ENCODE measurements around the gene ITGAD.

ITGAD gene

DNA sequence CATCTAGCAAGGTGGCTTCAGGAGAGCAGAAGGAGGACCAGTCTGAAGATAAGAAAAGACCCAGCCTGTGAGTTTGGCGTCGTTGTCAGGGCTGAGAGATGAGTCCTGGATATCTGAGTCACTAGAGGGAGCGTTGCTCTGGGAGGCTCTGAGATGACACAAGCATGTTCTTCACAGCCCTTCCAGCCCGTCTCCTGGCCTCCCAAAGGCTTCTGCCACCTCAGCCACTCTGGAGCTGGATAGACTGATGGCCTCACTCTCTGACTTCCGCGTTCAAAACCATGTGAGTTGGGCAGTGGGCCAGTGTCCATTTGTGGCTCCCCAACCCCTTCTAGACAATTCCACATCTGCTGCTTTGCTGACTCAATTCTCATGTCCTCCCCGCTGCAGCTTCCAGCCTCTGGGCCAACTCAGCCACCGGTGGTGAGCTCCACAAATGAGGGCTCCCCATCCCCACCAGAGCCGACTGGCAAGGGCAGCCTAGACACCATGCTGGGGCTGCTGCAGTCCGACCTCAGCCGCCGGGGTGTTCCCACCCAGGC lies 81.1 kb downstream of the ITGAD start:
- no peak for DNase-seq (ENCODE audit: low read depth in 2 of 2, low spot score in 1 of 2)

DNA sequence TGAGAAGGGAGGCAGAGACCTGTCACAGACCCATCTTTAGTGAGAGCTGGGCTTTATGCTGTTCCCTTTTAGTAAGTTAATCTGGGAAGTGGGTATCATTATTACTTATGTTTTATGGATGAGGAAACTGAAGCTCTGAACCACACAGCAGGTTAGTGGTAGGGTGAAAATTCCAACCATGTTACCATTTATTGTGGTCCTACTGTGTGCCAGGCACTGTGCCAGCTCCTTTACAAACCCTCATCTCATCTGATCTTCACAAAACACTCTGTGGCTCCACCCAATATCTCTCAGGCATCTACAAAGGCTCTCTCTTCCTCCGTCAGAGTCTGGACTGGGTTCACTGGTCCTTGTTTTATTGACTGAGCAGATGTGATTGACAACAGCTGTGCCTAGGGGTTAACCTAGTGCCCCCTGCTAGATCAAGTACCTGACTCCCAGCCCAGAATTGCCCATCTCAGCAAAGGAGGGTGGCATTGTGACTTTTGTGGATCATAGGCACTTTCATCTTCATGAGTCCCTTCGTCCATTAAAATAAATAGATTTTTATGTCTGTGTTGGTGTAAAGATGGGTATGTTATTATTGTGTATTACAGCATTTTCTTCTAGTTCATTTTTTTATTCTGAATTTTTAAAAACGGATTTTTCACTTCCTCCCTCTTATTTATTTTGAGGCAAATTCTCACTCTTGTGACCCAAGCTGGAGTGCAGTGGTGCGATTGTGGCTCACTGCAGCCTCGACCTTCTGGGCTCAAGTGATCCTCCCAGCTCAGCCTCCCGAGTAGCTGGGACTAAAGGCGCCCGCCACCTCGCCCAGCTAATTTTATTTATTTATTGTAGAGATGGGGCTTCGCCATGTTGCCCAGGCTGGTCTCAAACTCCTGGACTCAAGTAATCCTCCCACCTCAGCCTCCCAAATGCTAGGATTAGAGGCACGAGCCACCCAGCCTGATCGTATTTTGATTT lies 81.9 kb downstream of the ITGAD start:
- no peak for DNase-seq (ENCODE audit: low read depth in 2 of 2, low spot score in 1 of 2)

DNA sequence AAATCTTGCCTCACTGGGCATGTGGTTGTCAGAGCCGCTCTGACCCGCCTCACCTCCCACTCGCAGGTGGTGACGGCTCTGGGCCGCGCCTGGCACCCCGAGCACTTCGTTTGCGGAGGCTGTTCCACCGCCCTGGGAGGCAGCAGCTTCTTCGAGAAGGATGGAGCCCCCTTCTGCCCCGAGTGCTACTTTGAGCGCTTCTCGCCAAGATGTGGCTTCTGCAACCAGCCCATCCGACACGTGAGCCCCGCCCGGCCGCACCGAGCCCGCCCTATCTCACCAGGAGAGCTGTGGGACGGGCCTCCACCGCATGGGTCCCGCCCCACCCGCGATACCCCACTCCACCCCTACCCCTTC lies 82.8 kb downstream of the ITGAD start:
- DNase-seq (ENCODE audit: low read depth in 2 of 2, low spot score in 1 of 2), result no peak
